Type B pancreatic cell (in vitro differentiated cells): ENCODE measurements around the gene GPA33. TPM values are rescaled to one million over a fixed set of nuclear protein-coding genes. Genes with fewer than 3 reads are reported as not detected.

Experiments
- DNase-seq: peaks from one replicate; pipeline ENCODE4 v3.0.0; 2021; ENCODE audit warnings: mixed read lengths; ENCODE audit not compliant: unreplicated experiment; ENCODE audit errors: extremely low spot score
- H3K27ac Mint-ChIP-seq: 2 replicates; pipeline ENCODE4 v1.8.0; 2021; ENCODE audit warnings: mild to moderate bottlenecking, mixed read lengths
- H3K27me3 Mint-ChIP-seq: 2 replicates; pipeline ENCODE4 v1.8.0; 2021; ENCODE audit warnings: mixed read lengths
- H3K36me3 Mint-ChIP-seq: 2 replicates; pipeline ENCODE4 v1.8.0; 2021; ENCODE audit warnings: mixed read lengths
- H3K4me1 Mint-ChIP-seq: one replicate; pipeline ENCODE4 v1.8.0; 2021; ENCODE audit warnings: mixed read lengths; ENCODE audit not compliant: unreplicated experiment
- H3K4me3 Mint-ChIP-seq: 2 replicates; pipeline ENCODE4 v1.8.0; 2021; ENCODE audit warnings: mild to moderate bottlenecking, mixed read lengths
- H3K9me3 Mint-ChIP-seq: 2 replicates; pipeline ENCODE4 v1.8.0; 2021; ENCODE audit warnings: mixed read lengths
- total RNA-seq: library from RNA; stranded (reverse); gene quantifications from 2 replicates; pipeline ENCODE4 v1.2.1, GENCODE V29; 2021; ENCODE audit warnings: low replicate concordance
- TF ChIP-seq, protein P1 (sequence below): fragments of 200-600 bp; sonication (generic); conservative IDR thresholded peaks from 2 replicates; pipeline ENCODE4 v1.5.0; 2021; ENCODE audit warnings: antibody characterized with exemption, mild to moderate bottlenecking

GPA33 gene
- total RNA-seq, 1 donor from 2014 or later: 0.68 TPM

DNA sequence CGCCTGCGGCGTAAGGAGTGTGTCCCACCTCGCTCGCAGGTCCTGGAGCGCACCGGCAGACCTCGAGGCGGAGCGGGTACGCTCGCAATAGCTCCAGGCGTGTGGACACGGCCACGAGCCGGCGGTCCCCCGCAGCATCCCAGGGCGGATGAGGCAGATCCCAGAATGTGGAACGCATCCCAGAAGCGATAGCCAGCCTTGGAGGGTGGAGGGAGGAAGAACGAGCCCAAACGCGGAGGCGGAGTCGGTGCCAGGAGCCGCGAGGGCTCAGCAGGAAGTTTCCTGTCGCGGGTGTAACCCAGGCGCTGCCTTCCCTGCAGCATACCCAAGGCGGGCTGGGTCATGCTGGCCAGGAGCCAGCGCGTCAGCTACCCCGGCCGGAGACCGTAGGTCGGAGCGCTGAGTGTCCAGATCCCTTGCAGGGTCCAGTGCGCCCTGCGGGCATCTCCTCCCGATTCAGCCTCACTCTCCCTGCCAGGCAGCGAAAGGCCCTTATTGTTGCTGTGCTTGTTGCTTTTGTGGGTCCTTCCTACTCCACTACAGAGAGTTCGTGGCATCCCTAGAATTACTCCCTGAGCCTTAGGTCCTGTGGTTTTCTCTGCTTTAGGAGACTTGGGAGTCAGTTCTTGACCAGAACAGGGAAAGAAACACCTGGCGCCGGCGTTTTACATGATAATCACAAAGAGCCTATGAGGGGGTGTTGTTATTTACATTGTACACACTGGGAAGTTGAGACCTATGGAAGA lies 31.4 kb upstream of the GPA33 start:
- Mint-ChIP-seq H3K36me3 (no peaks in the 10 kb centered on the region), H3K27me3 (peaks cover 27% of the 10 kb centered on the region), H3K4me3 (peak overlapping the region; percentile 89), H3K4me1 (peaks cover 7% of the 10 kb centered on the region), H3K27ac (no peak overlapping the region), H3K9me3 (no peaks in the 10 kb centered on the region)
- TF ChIP-seq, protein P1, sequence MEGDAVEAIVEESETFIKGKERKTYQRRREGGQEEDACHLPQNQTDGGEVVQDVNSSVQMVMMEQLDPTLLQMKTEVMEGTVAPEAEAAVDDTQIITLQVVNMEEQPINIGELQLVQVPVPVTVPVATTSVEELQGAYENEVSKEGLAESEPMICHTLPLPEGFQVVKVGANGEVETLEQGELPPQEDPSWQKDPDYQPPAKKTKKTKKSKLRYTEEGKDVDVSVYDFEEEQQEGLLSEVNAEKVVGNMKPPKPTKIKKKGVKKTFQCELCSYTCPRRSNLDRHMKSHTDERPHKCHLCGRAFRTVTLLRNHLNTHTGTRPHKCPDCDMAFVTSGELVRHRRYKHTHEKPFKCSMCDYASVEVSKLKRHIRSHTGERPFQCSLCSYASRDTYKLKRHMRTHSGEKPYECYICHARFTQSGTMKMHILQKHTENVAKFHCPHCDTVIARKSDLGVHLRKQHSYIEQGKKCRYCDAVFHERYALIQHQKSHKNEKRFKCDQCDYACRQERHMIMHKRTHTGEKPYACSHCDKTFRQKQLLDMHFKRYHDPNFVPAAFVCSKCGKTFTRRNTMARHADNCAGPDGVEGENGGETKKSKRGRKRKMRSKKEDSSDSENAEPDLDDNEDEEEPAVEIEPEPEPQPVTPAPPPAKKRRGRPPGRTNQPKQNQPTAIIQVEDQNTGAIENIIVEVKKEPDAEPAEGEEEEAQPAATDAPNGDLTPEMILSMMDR: no peak
- peak; percentile 72 for DNase-seq

DNA sequence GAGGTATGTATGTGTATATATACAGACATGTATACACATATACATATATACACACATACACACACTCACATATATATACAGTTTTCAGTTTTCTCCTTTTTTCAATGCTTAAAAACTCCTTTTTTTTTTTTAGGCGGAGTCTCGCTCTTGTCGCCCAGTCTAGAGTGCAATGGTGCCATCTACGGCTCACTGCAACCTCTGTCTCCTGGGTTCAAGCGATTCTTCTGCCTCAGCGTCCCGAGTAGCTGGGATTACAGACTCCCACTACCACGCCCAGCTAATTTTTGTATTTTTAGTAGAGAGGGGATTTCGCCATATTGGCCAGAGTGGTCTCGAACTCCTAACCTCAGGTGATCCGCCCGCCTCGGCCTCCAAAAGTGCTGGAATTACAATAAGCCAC lies 30.7 kb upstream of the GPA33 start:
- no peak for DNase-seq
- peaks cover 22% of the 10 kb centered on the region for H3K27me3 Mint-ChIP-seq
- H3K9me3 Mint-ChIP-seq: no peaks in the 10 kb centered on the region
- peak overlapping the region; percentile 89 for H3K4me3 Mint-ChIP-seq
- no peak overlapping the region for H3K27ac Mint-ChIP-seq
- H3K4me1 Mint-ChIP-seq: peaks cover 7% of the 10 kb centered on the region
- TF ChIP-seq, protein P1: no peak
- no peaks in the 10 kb centered on the region for H3K36me3 Mint-ChIP-seq

DNA sequence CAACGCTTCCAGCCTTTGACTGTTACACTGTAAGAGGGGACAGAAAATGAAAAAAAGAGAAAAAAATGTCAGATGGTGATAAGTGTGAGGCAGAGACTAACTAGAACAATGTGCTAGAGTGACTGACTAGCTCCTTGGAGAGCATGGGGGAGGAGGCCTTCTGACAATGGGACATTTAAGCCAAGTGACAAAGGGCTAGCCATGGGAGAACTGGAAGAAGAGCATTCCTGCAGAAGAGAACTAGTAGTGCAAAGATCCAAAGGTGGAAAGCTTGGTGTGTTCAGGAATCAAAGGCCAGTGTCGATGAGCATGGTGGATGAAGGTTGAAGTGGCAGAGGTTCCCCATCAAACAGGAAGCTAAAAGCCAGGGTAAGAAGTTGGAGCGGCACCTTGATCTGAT lies 29.5 kb upstream of the GPA33 start:
- H3K4me1 Mint-ChIP-seq: peaks cover 11% of the 10 kb centered on the region
- peaks cover 25% of the 10 kb centered on the region for H3K27me3 Mint-ChIP-seq
- H3K9me3 Mint-ChIP-seq: no peaks in the 10 kb centered on the region
- H3K4me3 Mint-ChIP-seq: peak overlapping the region; percentile 12
- TF ChIP-seq, protein P1: no peak
- no peak for DNase-seq
- H3K36me3 Mint-ChIP-seq: no peaks in the 10 kb centered on the region
- H3K27ac Mint-ChIP-seq: no peak overlapping the region

DNA sequence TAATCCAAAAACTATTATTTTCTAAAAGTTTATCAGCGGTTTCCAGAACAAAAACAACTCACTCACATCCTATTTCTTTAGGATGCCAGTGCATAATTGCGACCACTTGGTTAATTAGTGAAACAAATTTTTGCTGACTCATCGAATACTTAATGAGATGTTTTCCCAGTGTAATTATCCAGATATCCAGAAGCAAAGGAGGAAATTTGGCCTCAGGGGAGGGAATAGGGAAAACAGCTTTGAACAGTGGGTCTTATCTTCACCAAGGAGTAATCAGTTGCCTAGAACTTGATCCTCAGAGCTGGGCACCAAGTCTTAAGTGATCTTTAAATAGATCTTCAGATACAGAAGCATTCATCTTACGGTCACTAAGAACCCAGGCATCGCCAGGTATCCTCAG lies 28.0 kb upstream of the GPA33 start:
- Mint-ChIP-seq H3K27ac (no peak overlapping the region), H3K36me3 (no peaks in the 10 kb centered on the region), H3K4me1 (peaks cover 11% of the 10 kb centered on the region), H3K4me3 (no peak overlapping the region), H3K9me3 (no peaks in the 10 kb centered on the region), H3K27me3 (peaks cover 26% of the 10 kb centered on the region)
- TF ChIP-seq, protein P1: no peak
- no peak for DNase-seq

DNA sequence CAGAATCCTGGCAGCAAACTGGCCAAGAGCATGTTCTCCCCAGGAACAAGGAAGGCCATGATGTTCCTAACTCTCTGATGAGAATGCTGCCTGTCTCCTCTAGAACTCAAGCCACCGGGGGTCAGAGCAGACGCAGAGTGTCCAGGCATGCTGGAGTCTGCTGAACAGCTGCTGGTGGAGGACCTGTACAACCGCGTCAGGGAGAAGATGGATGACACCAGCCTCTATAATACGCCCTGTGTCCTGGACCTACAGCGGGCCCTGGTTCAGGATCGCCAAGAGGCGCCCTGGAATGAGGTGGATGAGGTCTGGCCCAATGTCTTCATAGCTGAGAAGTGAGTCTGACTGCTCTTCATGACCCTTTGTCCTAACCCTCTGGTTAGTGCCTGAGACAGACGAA lies 27.0 kb upstream of the GPA33 start:
- no peaks in the 10 kb centered on the region for H3K9me3 Mint-ChIP-seq
- peaks cover 26% of the 10 kb centered on the region for H3K27me3 Mint-ChIP-seq
- H3K36me3 Mint-ChIP-seq: no peaks in the 10 kb centered on the region
- TF ChIP-seq, protein P1: no peak
- no peak for DNase-seq
- H3K27ac Mint-ChIP-seq: no peak overlapping the region
- H3K4me1 Mint-ChIP-seq: peaks cover 11% of the 10 kb centered on the region
- no peak overlapping the region for H3K4me3 Mint-ChIP-seq
